Endothelial cell of umbilical vein (primary cell): ENCODE measurements around the gene F2RL3.

Source experiments
- FOS ChIP-seq: IDR thresholded peaks from 2 replicates; pipeline ENCODE4 v1.6.1; 2011; ENCODE audit warnings: mild to moderate bottlenecking, low read length, moderate library complexity, borderline replicate concordance; ENCODE audit not compliant: insufficient read depth
- JUN ChIP-seq: IDR thresholded peaks from 2 replicates; pipeline ENCODE4 v1.6.1; 2011; ENCODE audit warnings: borderline replicate concordance, low read depth; ENCODE audit not compliant: insufficient read length, insufficient read depth
- POLR2A ChIP-seq: IDR thresholded peaks from 2 replicates; pipeline ENCODE4 v1.6.1; 2012; ENCODE audit warnings: low read depth, mild to moderate bottlenecking, control low read depth, low read length
- TF ChIP-seq, protein P1 (sequence below), 2 donors: IDR thresholded peaks; 1 replicate in 1 of 2; 2 replicates in 1 of 2; pipeline ENCODE4 v1.5.1; 2011; ENCODE audit warnings: low read length in 2 of 2, mild to moderate bottlenecking in 2 of 2, moderate library complexity in 2 of 2, control low read depth in 1 of 2, inconsistent platforms in 1 of 2, low read depth in 1 of 2; ENCODE audit not compliant: insufficient read depth in 1 of 2; ENCODE audit errors: extremely low read depth in 1 of 2

DNA sequence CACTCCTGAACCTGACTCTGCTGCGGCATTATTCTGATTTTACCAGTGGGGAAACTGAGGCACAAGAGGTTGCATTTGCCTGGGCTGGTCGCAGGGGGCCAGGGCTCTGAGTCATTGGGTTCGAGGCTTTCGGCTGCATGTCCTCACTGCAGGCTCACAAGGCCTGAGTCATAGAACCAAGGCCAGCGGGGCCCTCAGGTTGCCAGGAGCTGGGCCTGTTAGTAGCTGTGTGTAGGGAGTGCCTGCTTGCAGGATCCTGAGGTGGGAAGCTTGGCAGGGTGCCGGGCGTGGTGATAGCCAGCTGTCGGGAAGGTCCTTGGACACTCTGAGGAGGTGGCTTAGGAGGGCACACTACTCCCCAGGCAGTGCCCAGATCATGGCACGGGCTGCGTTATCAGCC lies 21.6 kb upstream of the F2RL3 start:
- TF ChIP-seq, protein P1, sequence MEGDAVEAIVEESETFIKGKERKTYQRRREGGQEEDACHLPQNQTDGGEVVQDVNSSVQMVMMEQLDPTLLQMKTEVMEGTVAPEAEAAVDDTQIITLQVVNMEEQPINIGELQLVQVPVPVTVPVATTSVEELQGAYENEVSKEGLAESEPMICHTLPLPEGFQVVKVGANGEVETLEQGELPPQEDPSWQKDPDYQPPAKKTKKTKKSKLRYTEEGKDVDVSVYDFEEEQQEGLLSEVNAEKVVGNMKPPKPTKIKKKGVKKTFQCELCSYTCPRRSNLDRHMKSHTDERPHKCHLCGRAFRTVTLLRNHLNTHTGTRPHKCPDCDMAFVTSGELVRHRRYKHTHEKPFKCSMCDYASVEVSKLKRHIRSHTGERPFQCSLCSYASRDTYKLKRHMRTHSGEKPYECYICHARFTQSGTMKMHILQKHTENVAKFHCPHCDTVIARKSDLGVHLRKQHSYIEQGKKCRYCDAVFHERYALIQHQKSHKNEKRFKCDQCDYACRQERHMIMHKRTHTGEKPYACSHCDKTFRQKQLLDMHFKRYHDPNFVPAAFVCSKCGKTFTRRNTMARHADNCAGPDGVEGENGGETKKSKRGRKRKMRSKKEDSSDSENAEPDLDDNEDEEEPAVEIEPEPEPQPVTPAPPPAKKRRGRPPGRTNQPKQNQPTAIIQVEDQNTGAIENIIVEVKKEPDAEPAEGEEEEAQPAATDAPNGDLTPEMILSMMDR (IDR thresholded peaks at IDR 0.05; ENCODE audit: extremely low read depth in 1 of 2, insufficient read depth in 1 of 2, low read depth in 1 of 2, low read length in 2 of 2): no peak
- TF ChIP-seq JUN (no peak), POLR2A (no peak), FOS (no peak)
